ENCODE results near the gene MAML2.

DNA sequence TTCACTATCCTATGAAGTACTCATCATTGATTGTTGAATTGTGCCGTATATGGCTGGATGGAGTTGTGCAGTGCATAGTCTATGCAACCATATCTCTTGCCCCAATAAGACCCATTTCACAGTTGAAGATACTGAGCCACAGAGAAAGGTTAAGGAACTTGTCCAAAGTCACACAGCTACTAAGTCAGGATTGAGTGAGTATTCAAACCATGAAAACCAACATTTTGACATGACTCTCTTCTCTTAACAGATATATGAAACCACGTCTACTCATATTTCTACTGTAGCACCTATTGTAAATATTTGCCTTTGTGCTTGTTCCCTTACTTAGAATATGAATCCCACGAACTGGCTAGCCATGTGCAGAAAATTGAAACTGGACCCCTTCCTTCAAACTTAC is 58.1 kb downstream of the MAML2 start:
- TF ChIP-seq POLR2AphosphoS5 (IDR thresholded peaks at IDR 0.05; ENCODE audit: low read depth, low read length) (no peak), POLR2A (IDR thresholded peaks at IDR 0.05; ENCODE audit: low read depth, low read length) (no peak)

Data from GM12892 (cell line).